Stimulated activated CD4-positive, alpha-beta T cell treated with anti-CD3 and anti-CD28 coated beads, Interleukin-15, amount 100 ng/mL, for 24 hours (primary cell): ENCODE measurements around the gene LSM14B.

ENCODE experiments used
- DNase-seq: peaks from one replicate; pipeline ENCODE4 v3.0.0-alpha.2; 2020

Gene LSM14B

DNA sequence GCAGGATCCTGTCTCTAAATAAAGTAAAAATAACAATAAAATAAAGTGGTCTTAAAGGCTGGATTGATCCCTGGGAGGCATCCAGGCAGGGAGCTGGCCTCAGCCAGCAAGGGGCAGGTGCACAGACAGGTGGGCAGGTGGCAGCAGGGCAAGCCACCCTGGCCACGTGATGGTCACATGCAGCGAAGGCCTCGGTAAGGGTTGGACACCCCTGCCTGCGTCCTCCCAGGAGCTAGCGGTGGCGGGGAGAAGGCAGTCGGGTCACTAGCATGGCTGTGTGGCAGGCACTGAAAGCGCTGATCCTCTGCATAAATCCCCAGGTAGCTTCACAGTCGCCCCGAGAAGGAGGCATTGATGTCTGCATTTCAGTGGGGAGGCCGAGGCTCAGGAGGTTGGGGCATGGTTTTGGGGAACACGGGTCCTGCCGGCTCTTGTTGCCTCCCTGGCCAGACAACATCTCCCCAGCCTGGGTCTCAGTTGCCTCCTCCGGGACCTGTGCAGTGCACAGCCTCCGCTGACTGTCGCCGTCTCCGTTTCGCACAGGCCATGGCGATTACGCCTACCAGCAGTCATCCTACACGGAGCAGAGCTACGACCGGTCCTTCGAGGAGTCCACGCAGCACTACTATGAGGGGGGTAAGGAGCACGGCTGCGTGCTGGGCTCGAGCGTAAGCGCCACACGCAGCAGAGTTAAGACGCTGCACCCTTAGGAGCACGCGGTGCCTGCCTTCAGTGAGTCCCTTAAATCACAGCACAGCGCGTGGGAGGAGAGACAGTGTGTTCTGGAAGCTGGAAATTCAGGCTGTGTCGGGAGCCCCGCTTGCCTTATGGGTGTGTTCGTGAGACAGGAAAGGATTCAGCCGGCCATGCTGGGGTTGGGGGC is 42.8 kb downstream of the LSM14B start:
- no peak for DNase-seq

DNA sequence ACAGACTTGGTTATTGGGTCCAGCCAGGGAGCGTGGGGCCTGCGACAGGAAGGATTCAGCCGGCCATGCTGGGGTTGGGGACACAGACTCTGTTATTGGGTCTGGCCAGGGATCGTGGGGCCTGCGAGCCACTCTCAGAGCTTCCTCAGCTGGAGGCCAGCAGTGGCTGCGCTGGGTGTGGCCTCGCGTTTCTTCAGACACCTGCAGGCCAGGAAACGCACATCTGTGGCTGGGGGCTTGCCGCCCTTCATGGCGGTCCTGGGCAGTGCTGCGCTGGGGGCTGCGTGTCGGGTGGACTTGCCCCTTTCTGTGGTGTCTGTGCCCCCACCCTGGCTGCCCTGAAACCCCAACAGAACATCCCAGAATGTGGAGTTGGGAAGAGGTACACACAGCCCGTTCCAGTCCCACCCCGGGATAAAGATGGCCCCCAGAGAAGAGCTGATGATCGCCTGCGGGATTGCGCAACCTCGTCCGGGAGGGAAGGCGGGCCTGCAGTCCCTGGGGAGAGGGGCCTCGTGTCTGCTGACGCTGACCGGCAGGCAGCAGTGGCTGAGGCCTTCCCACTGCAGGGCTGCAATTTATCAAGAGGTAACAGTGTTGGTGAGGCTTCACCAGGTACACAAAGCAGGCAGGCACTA is 43.6 kb downstream of the LSM14B start:
- no peak for DNase-seq

DNA sequence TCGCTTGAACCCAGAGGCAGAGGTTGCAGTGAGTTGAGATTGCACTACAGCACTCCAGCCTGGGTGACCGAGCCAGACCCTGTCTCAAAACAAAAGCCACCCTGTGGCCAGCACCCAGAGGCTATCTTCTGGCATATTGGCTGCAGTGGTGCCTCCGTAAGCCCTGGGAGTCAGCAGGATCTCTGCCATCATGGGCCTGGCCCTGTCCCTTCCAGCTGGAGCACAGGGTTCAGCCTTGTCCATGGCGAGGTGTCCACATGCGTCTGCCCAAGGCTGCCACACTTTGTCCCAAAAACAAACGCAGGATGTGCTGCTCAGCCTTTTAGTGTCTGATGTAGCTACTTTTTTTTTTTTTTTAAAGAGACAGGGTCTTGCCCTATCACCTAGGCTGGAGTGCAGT is 45.2 kb downstream of the LSM14B start:
- DNase-seq: no peak

DNA sequence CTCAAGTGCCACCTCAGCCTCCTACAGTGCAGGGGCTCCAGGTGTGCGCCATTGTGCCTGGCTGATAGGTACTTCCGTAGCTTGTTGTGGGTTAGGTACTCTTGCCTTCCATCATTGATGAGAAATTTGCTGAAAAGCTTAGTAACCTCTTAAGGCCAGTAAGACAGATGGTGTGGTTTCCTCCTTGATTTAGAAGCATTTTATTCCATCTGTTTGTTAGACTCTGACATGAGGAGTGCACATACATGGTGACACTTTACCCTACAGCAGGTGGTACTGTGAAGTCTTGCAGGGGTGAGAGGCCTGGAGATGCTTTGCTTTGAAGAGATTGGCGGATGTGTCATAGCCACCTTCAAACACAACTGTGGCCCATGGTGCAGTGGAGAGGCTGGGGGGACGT is 45.8 kb downstream of the LSM14B start:
- DNase-seq: no peak

DNA sequence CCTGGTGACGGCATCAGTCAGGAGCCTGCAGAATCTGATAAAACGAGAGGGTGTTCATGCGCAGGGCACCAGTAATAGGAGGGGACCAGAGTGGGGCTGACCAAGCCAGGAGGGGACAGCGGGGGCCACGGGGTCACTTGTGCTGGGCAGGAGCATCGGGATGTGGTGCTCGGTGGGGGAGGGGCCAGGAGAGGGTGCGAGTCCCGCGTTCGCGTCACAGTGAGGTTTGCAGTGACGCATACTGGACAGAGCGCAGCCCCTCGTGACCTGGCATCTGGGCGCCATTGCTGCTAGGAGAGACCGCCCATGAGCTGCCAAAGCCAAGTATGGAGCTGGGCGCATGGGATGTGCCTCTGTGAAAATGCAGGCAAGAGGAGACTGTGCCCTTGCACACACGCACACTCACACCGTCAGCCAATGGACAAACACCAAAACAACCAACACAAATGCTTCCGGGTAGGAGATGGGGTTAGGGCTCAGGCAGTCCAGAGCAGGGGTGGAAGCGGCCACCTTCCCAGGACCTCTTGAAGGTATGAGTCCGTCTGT is 46.7 kb downstream of the LSM14B start:
- no peak for DNase-seq

DNA sequence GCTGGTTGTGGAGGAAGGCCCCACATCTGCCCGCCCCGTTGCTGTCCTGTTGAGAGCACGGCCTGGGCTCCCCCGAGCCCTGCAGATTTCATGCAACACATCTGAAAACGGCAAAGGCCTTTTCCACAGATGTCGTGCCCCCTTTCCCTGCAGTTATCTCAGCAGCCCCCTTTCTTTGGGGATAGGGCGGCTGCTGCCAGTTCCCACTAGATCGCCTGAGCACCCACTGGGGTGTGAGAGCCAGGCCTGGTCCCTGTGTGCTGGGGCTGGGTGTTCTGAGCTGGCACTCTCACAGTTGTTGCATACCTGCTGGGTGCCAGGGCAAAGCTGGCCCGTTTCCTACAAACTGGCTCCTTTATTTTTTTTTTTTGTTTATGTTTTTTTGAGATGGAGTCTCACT is 48.3 kb downstream of the LSM14B start:
- DNase-seq: no peak

DNA sequence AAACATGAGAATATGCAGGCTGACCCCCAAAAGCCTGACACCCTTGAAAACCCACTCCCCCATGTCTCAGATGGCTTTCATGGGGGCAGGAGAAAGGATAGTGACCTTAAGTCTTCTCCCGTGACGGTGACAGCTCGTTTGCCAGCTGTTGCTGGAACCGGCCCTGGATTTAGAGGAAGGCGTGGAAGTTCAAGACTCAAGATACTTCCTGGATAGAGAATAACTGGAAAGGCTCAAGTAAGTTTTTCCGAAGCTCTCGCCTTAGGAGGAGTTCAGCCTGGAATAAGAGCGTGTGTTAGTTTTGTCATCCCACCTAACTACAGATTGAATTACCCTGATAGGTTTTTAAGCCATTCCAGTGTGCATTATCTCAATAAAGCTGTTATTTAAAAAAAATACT is 49.0 kb downstream of the LSM14B start:
- no peak for DNase-seq

DNA sequence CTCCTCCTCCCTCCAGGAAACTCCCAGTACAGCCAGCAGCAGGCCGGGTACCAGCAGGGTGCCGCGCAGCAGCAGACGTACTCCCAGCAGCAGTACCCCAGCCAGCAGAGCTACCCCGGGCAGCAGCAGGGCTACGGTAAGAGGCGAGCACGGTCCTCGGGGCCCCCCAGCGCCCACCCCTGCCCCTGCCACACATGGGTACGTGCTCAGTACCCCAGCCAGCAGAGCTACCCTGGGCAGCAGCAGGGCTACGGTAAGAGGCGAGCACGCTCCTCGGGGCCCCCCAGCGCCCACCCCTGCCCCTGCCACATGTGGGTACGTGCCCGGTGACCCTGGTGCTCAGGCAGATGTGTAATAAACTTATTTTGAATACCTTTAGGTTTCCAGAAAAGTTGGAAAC is 50.4 kb downstream of the LSM14B start:
- DNase-seq: no peak

DNA sequence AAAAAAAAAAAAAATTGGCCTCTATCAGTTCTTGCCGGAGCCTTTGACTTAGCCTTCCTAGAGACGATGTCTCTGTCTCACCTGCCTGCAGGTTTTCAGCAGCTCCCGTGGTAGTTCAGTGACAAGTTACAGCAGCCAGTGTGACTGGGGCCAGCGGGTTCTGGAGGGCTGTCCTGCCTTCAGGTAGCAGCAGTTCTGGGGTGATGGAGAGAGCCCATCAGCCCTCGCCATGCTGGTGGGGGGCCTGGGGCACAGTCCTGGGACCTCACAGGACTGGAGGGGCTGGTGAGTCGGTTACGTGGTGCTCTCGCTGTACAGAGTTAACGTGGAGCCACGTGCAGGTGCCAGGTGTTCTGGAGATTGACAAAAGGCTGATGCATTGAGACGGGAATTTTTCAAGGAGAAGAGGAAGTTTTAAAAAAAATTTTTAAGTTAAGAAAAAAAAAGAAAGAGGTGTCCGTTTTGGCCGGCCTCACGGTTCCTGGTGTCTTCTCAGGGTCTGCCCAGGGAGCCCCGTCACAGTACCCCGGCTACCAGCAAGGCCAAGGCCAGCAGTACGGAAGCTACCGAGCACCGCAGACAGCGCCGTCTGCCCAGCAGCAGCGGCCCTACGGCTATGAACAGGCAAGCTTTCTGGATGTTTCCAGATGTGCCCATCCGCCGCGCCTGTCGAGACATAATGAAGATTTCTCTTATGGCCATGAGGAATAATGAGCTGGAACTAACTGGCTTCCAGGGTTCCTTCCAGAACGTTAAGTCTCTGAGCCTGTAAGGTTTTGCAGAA is 51.9 kb downstream of the LSM14B start:
- DNase-seq: no peak

DNA sequence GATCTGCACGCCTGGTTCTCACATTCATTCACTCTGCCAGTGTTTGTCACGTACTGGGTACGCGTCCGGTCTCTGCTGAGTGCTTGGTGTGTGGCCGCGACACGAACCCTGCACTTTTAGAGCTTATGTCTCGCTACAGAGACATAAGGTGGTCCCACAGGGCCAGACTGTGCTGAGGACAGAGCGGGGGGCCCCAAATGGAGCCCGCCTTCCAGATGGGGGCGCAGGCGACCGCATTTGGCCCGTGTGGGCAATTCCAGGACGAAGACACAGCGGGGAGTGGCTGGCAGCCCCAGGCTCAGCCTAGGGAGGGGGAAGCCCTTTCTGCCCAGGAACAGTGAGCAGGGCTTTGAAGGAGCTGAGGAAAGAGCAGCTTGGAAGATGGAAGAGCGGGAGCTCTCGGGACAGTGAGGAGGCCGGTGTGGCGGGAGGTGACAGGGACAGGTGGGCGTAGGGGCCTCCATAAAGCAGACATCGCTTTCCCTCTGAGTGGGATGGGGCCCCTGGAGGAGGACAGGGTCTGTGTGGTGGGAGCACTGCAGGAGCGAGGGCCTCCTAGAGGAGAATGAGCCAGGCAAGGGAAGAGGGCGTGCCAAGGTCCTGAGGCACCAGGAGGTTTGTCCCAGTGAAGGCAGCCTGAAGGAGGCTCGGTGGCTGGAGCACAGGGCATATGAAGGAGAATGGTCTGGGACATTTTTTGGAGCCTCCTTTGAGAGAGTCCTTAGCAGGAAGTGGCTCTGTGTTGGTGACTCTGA is 52.8 kb downstream of the LSM14B start:
- no peak for DNase-seq

DNA sequence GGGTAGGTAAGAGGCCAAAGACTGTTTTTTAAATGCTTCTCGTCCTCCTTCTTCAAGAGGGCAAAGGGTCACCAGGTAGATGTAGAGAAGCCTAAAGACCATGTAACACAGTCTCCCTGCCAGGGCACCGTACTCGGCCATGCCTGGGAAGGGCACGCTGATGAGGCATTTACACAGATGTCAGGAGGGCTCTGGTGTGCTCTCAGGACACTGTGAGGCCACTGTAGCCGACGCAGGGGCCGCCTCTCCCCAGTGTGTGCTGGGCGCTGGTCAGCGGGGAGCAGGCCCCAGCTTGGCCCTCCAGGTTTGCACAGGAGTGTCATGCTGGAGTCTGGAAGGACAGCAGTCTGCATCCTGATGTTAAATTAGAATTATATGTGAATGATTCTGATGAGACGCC is 53.4 kb downstream of the LSM14B start:
- no peak for DNase-seq

DNA sequence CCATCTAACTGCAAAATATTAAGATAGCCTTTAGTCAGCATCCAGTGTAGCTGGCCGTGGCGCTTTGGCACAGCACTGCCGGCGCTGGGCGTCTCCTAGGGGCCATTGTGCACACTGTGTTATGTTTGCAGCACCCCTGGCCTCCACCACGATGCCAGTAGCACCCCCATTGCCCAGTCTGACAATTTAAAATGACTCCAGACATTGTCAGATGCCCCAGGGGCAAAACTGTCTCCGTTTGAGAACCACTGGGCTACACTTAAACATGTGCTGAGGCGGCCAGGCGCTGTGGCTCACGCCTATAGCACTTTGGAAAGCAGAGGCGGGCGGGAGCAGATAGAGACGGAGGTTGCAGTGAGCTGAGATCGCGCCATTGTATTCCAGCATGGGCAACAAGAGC is 54.6 kb downstream of the LSM14B start:
- no peak for DNase-seq

DNA sequence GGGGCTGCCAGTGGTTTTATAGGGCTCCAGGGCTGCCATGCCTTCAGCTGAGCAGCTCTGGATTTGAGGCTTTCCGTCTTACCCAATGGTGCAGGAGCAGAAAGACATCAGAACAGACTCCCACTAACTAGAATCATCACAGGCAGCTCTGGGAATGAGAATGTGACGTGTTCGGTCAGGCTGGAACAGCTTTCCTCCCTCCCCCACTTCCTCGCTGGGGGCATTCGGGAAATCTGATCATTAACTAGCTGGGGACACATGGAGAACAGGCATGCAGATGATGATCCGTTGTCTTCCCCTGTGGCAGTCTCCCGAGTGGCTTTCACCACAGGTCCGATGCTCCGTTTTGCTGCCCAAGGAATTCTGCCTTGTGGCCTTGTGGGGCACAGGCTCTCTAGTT is 55.0 kb downstream of the LSM14B start:
- DNase-seq: no peak

DNA sequence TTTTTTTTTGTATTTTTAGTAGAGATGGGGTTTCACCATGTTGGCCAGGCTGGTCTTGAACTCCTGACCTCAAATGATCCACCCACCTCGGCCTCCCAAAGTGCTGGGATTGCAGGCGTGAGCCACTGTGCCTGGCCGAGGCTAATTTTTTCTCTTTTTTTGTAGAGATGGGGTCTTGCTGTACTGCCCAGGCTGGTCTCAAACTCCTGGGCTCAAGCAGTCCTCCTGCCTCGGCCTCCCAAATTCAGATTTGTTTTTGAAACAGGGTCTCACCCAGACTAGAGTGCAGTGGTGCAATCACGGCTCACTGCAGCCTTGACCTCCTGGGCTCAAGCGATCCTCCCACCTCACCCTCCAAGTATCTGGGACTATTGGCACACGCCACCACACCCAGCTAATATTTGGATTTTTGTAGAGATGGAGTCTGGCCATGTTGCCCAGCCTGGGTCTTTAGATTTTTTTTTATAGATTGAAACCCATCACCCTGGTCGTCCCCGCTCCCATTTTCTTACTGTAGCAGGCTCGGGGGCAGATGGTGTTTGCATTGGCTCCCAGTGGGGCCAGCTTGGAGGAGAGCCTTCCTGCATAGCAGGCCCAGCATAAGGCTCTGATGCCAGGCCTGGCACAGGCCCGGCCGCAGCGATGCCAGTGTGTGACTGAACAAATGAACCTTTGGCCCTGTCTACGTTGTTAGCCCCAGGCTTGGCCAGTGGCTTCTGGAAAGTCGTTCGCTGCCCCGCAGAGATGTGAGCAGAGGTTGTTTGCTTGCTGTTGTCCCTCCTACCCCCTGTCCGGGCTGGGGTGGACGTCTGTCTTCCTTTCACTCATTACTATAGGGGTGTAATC is 56.3 kb downstream of the LSM14B start:
- DNase-seq: no peak

DNA sequence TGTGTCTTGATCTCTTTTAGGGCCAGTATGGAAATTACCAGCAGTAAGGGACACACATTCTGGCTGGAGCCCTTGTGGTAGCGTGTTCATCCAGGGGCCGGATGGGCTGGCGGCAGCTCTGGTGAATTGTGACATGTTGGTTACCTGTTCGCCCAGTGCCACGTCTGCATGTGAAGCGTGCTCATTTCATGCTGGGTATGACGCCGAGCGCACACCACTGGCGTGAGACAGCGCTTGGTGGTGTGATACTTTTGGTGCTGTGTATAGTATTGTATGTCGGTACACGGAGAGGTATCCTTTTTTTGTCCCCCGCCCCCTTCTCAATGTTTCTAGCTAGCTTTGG is 56.9 kb downstream of the LSM14B start:
- no peak for DNase-seq

DNA sequence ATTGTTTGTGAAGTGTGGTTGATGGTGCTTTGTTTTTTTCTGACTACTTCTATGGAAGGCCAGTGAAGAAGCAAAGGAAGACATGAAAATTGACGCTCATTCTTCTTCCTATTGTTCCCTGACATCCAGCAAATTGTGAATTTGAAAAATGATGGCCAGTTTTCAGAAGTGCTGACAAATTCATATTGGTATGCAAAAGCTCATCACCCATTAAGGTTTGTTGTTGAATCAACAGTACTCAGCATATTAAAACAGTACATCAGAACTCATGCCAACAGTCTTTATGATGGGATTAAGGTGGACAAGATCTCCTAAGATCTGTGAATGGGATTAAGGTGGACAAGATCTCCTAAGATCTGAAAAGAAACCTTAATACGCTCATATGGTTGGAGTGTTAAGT is 59.5 kb downstream of the LSM14B start:
- DNase-seq: no peak

DNA sequence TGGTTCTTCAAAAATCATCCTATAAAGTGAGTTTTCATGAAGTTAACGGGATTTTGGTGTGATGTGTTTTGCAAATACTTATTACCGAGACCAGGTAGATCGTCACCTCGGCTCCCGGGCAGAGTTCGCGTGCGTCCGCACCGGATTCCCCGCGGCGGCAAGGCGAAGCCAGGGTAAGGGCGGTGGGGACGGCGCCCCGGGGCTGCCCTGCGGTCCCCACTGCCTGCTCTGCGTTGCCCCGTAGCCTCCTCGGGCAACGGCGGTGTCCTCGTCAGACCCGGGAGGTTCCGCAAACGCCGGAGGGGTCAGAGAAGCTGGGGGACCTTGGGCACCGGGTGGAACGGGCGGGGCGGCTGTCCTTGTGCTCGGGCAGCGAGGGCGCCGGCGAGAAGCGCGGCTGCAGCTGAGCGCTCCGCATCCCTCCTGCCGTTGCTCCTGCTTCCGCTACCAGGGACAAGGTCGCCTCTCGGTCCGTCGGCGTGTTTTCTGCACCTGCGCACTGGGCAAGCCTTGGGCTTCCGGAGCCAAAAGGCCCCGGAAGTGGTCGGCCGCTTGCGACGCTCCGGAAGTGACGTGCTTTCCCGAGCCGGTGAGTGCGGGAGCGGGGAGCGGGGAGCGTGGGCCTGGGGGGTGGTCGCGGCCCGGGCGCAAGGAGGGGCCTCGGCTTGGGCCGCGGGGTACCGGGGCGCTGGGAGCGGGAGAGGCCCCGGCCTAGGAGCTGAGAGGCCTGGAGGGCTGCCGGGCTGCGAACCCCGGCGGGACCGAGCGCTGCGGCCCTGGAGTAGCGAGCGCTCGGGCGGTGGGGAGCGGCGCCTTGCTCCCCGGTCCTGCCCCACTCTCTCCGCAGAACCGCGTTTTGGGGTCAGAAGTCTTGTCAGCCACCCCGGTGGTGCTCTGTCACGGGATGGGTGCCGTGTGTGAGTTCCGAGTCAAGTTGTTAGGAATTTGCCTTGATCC is 60.5 kb downstream of the LSM14B start, which contains the start of gene MTG2:
Gene MTG2, plus strand, starts transcription at position 560 of the 957 bp plus-strand sequence. CDS start 10,393 bp downstream, outside the sequence.
- DNase-seq: peak; percentile 96

DNA sequence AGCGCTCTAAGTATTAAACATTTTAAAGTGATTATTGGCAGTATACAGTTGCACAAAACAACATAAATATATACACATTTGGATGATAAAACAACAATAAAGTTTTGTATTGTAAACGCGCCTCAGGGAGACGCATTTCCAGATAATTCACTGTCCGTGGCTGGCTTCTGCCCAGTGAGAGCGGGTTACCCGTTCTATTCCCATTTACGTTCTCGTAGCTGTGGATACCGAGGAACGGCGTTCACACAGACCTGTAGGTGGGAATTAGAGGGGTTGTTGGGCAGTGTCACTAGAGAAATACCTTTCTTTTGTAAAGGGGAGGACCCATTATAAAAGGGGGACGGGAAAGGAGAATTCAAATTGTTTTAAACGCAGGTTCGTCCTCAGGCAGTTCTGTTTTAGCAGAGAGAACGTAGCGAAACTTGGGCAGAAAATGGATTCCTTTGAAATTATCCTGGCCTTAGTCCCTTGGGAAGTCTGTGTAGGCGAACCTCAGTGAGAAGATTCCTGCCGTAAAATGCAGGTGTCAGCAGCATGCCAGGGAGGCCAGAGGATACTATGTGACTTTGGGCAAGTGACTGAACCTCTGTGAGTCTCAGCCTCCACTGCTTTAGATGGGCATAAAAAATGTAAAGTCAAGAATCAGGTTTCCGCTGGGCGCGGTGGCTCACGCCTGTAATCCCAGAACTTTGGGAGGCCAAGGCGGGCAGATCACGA is 61.3 kb downstream of the LSM14B start:
- DNase-seq: no peak
